GM12878 (cell line): ENCODE data around the gene FBXL16.

Experiments used
- EP300 ChIP-seq, 2 experiments: fragments of 150-350 bp in 1 of 2; IDR thresholded peaks; 2 replicates each; pipeline ENCODE4 v1.6.1; 2011 to 2012; ENCODE audit warnings: low read depth in 2 of 2, low read length in 2 of 2, borderline replicate concordance in 1 of 2, improper control_type of control experiment in 1 of 2, inconsistent platforms in 1 of 2; ENCODE audit not compliant: control insufficient read depth in 1 of 2
- EZH2 ChIP-seq: IDR thresholded peaks from 2 replicates; pipeline ENCODE4 v1.6.1; 2012; ENCODE audit warnings: low read depth, mild to moderate bottlenecking, control low read depth, inconsistent platforms, low read length, borderline replicate concordance; ENCODE audit not compliant: control insufficient read depth
- JUNB ChIP-seq: IDR thresholded peaks from 2 replicates; pipeline ENCODE4 v1.6.1; 2016; ENCODE audit warnings: antibody characterized with exemption, mild to moderate bottlenecking
- JUND ChIP-seq: IDR thresholded peaks from 2 replicates; pipeline ENCODE4 v1.6.1; 2012; ENCODE audit warnings: low read depth, mild to moderate bottlenecking, low read length, improper control_type of control experiment, moderate library complexity
- NRF1 ChIP-seq: conservative IDR thresholded peaks from 2 replicates; pipeline ENCODE4 v1.6.1; 2011; ENCODE audit warnings: mild to moderate bottlenecking, low read depth, low read length, improper control_type of control experiment
- POLR2A ChIP-seq: IDR thresholded peaks from 2 replicates; pipeline ENCODE4 v1.6.1; 2011; ENCODE audit warnings: low read depth, mild to moderate bottlenecking, low read length
- TF ChIP-seq, protein P1 (sequence below): IDR thresholded peaks from 2 replicates; pipeline ENCODE4 v1.6.1; 2012; ENCODE audit warnings: mild to moderate bottlenecking, low read depth, low read length
- TF ChIP-seq, protein P2 (sequence below), 3 experiments: IDR thresholded peaks in 2 of 3; conservative IDR thresholded peaks in 1 of 3; 2 replicates each; pipeline ENCODE4 v1.5.1; 2011; ENCODE audit warnings: low read depth in 3 of 3, low read length in 3 of 3, mild to moderate bottlenecking in 3 of 3, control low read depth in 2 of 3, moderate library complexity in 2 of 3, inconsistent platforms in 1 of 3, mixed read lengths in 1 of 3; ENCODE audit not compliant: control insufficient read depth in 2 of 3, insufficient read depth in 1 of 3; ENCODE audit errors: extremely low read depth in 1 of 3

DNA sequence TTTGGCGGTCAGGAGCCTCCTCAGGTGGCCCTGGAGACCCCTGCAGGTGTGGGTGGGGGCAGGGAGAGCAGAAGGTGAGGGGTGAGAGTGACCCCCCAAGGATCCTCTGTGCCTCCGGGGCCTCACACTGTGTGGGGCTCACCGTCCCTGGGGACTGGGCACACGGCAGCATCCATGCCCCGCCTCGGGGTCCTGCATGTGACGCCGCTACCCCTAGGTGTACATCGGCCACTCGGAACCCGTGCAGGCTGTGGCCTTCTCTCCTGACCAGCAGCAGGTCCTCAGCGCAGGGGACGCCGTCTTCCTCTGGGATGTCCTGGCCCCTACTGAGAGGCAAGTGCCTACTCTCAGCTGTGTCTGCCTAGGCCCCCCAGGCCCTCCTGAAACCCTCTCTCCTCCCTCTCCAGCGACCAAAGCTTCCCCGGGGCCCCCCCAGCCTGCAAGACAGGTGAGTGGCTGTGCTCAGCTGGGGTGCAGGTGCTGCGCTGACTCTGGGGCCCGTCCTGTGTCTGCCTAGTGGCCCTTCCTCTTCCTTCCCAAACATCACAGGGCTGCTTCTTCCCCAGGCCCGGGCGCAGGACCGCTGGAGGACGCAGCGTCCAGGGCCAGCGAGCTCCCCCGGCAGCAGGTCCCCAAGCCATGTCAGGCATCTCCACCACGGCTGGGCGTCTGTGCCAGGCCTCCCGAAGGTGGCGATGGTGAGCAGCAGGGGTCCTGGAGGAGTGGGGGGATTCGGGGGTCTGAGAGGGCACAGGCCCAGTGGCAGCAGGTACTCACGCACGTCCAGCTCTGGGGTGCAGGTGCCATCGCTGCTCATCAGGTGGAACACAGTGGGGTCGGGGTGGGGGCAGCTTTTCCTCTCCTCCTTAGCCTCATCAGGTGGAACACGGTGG lies 46.7 kb downstream of the FBXL16 start:
- TF ChIP-seq JUNB (no peak), NRF1 (no peak), EP300 (IDR thresholded peaks at IDR 0.05; ENCODE audit: borderline replicate concordance in 1 of 2, control insufficient read depth in 1 of 2, low read depth in 2 of 2, low read length in 2 of 2) (no peak), JUND (no peak), EZH2 (no peak), POLR2A (no peak; the same call in 1 of the 2 replicates)
- TF ChIP-seq, protein P1, sequence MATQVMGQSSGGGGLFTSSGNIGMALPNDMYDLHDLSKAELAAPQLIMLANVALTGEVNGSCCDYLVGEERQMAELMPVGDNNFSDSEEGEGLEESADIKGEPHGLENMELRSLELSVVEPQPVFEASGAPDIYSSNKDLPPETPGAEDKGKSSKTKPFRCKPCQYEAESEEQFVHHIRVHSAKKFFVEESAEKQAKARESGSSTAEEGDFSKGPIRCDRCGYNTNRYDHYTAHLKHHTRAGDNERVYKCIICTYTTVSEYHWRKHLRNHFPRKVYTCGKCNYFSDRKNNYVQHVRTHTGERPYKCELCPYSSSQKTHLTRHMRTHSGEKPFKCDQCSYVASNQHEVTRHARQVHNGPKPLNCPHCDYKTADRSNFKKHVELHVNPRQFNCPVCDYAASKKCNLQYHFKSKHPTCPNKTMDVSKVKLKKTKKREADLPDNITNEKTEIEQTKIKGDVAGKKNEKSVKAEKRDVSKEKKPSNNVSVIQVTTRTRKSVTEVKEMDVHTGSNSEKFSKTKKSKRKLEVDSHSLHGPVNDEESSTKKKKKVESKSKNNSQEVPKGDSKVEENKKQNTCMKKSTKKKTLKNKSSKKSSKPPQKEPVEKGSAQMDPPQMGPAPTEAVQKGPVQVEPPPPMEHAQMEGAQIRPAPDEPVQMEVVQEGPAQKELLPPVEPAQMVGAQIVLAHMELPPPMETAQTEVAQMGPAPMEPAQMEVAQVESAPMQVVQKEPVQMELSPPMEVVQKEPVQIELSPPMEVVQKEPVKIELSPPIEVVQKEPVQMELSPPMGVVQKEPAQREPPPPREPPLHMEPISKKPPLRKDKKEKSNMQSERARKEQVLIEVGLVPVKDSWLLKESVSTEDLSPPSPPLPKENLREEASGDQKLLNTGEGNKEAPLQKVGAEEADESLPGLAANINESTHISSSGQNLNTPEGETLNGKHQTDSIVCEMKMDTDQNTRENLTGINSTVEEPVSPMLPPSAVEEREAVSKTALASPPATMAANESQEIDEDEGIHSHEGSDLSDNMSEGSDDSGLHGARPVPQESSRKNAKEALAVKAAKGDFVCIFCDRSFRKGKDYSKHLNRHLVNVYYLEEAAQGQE = no peak
- TF ChIP-seq, protein P2, sequence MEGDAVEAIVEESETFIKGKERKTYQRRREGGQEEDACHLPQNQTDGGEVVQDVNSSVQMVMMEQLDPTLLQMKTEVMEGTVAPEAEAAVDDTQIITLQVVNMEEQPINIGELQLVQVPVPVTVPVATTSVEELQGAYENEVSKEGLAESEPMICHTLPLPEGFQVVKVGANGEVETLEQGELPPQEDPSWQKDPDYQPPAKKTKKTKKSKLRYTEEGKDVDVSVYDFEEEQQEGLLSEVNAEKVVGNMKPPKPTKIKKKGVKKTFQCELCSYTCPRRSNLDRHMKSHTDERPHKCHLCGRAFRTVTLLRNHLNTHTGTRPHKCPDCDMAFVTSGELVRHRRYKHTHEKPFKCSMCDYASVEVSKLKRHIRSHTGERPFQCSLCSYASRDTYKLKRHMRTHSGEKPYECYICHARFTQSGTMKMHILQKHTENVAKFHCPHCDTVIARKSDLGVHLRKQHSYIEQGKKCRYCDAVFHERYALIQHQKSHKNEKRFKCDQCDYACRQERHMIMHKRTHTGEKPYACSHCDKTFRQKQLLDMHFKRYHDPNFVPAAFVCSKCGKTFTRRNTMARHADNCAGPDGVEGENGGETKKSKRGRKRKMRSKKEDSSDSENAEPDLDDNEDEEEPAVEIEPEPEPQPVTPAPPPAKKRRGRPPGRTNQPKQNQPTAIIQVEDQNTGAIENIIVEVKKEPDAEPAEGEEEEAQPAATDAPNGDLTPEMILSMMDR (IDR thresholded peaks at IDR 0.05 in 2 of 3, conservative IDR thresholded peaks at IDR 0.05 in 1 of 3; ENCODE audit: control insufficient read depth in 2 of 3, extremely low read depth in 1 of 3, insufficient read depth in 1 of 3, low read depth in 3 of 3, low read length in 3 of 3) = no peak
